Measurements from ENCODE around the gene CCL28.

The CCL28 gene

GRCh38 chr5:43415935-43416802, 4.0 kb upstream of the CCL28 start:
- in situ Hi-C loops (cut with HindIII; ENCODE audit: low pct_ligation_motif_present, low sequenced_read_pairs) = no loop called here
- TF ChIP-seq CTCF (IDR thresholded peaks at IDR 0.05; ENCODE audit: low read depth, low read length, missing control alignments) = no peak
- DNase-seq = no peak
- Histone ChIP-seq H3K4me3 (ENCODE audit: low read depth, low read length) (no peak overlapping the region), H3K27me3 (replicated peaks) (no peaks in the 10 kb centered on the region), H3K36me3 (replicated peaks) (no peaks in the 10 kb centered on the region), H3K27ac (no peak overlapping the region)

DNA sequence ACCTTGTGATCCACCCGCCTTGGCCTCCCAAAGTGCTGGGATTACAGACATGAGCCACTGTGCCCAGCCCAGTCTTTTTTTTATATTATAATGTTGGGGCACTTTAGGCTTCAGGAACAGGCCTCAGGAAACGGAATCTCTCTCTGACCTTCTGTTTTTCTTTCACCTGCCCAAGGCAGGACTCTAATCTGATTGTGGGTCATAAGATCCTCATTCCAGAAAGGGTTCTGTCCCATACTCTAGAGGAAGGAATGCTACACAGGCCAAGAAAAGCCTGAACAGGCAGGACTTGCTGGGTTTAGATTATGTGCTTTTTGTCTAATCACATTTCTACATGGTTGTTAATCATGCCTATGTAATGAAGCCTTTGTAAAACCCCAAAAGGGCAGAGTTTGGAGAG, 1.8 kb upstream of the CCL28 start:
- no peaks in the 10 kb centered on the region for H3K36me3 ChIP-seq (replicated peaks)
- H3K4me3 ChIP-seq (ENCODE audit: low read depth, low read length) = no peak overlapping the region
- DNase-seq = no peak
- in situ Hi-C loops (cut with HindIII; ENCODE audit: low pct_ligation_motif_present, low sequenced_read_pairs) = no loop called here
- H3K27ac ChIP-seq = no peak overlapping the region
- no peaks in the 10 kb centered on the region for H3K27me3 ChIP-seq (replicated peaks)
- no peak for TF ChIP-seq CTCF (IDR thresholded peaks at IDR 0.05; ENCODE audit: low read depth, low read length, missing control alignments)

GRCh38 chr5:43412644-43413043, 453 bp upstream of the CCL28 start:
- in situ Hi-C loops (cut with HindIII; ENCODE audit: low pct_ligation_motif_present, low sequenced_read_pairs) = no loop called here
- TF ChIP-seq CTCF (IDR thresholded peaks at IDR 0.05; ENCODE audit: low read depth, low read length, missing control alignments) = no peak
- H3K27ac ChIP-seq = no peak overlapping the region
- no peak overlapping the region for H3K4me3 ChIP-seq (ENCODE audit: low read depth, low read length)
- H3K36me3 ChIP-seq (replicated peaks) = no peaks in the 10 kb centered on the region
- no peaks in the 10 kb centered on the region for H3K27me3 ChIP-seq (replicated peaks)
- DNase-seq = no peak

DNA sequence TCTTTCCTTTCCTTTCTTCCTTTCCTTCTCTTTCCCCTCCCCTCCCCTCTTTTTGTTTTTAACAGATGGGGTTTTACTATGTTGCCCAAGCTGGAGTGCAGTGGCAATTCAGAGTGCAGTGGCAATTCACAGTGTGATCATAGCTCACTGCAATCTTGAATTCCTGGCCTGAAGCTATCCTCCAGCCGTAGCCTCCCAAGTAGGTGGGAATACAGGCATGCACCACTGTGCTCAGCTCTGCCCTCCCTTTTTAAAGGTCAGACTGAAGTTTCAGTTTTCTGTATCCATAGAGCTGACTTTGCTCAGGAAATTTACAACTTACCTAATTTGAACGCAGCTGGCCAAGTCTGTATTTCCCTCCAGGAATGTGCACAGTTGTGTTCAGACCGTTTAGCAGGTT, 696 bp downstream of the CCL28 start:
- in situ Hi-C loops (cut with HindIII; ENCODE audit: low pct_ligation_motif_present, low sequenced_read_pairs) = no loop called here
- Histone ChIP-seq H3K27me3 (replicated peaks) (no peaks in the 10 kb centered on the region), H3K4me3 (ENCODE audit: low read depth, low read length) (no peak overlapping the region), H3K36me3 (replicated peaks) (no peaks in the 10 kb centered on the region), H3K27ac (no peak overlapping the region)
- DNase-seq = no peak
- no peak for TF ChIP-seq CTCF (IDR thresholded peaks at IDR 0.05; ENCODE audit: low read depth, low read length, missing control alignments)

GRCh38 chr5:43410414-43410813, 1.8 kb downstream of the CCL28 start:
- Histone ChIP-seq H3K36me3 (replicated peaks) (no peaks in the 10 kb centered on the region), H3K4me3 (ENCODE audit: low read depth, low read length) (no peak overlapping the region), H3K27ac (no peak overlapping the region), H3K27me3 (replicated peaks) (no peaks in the 10 kb centered on the region)
- DNase-seq = no peak
- TF ChIP-seq CTCF (IDR thresholded peaks at IDR 0.05; ENCODE audit: low read depth, low read length, missing control alignments) = no peak
- in situ Hi-C loops (cut with HindIII; ENCODE audit: low pct_ligation_motif_present, low sequenced_read_pairs) = no loop called here
